ENCODE results near the gene MFAP5. TPM values are rescaled to one million over a fixed set of nuclear protein-coding genes. Genes with fewer than 3 reads are reported as not detected.

Gene MFAP5
- total and polyA plus RNA-seq, 2 of the 4 experiments (the other 2 are of a cell fraction): 0.90 to 1.9 TPM

- Histone ChIP-seq H2AK5ac (ENCODE audit: low read depth, low read length) (no peak overlapping the region), H2AFZ (replicated peaks; ENCODE audit: low read length, poor library complexity) (no peak overlapping the region), H3K9me1 (ENCODE audit: insufficient read depth, low read length) (no peaks in the 10 kb centered on the region), H2AK9ac (replicated peaks; ENCODE audit: low read depth, low read length, poor library complexity) (no peak overlapping the region), H3K4me1 (ENCODE audit: control insufficient read depth, insufficient read depth, low read length) (no peaks in the 10 kb centered on the region), H2BK120ac (ENCODE audit: low read depth, low read length) (no peak overlapping the region), H3K56ac (ENCODE audit: extremely low read depth, insufficient read depth, low read length) (no peak overlapping the region), H3K23ac (ENCODE audit: low read depth, low read length) (no peak overlapping the region), H4K91ac (ENCODE audit: insufficient read depth, low read depth, low read length) (no peak overlapping the region), H3K36me3 (ENCODE audit: control insufficient read depth, insufficient read depth, low read length) (no peaks in the 10 kb centered on the region), H4K20me1 (ENCODE audit: insufficient read depth, low read length) (no peaks in the 10 kb centered on the region), H2BK20ac (ENCODE audit: low read depth, low read length) (no peak overlapping the region), H3K27me3 (ENCODE audit: control insufficient read depth, insufficient read depth, low read length) (no peaks in the 10 kb centered on the region; the same call in 1 of the 2 replicates), H3K9me3 (ENCODE audit: control insufficient read depth, insufficient read depth, low read length) (no peaks in the 10 kb centered on the region), H2BK15ac (ENCODE audit: low read depth, low read length) (no peak overlapping the region), H2BK5ac (ENCODE audit: low read depth, low read length, poor library complexity, severe bottlenecking) (no peak overlapping the region), H4K8ac (ENCODE audit: low read depth in 2 of 2, low read length in 2 of 2) (no peak overlapping the region), H3K4me2 (ENCODE audit: low read depth, low read length) (no peak overlapping the region), H3K18ac (ENCODE audit: low read depth, low read length) (no peak overlapping the region), H3K14ac (replicated peaks; ENCODE audit: low read depth, low read length) (no peak overlapping the region), H4K5ac (ENCODE audit: low read depth, low read length) (no peak overlapping the region), H3K4ac (ENCODE audit: low read depth, low read length) (no peak overlapping the region), H3K79me1 (ENCODE audit: low read depth in 1 of 2, low read length in 2 of 2) (no peaks in the 10 kb centered on the region), H3K4me3 (ENCODE audit: insufficient read depth, low read depth, low read length) (no peak overlapping the region), H3K9ac (ENCODE audit: low read depth, low read length) (no peak overlapping the region), H3K27ac (ENCODE audit: insufficient read depth, low read length) (no peak overlapping the region)
- dilution Hi-C loops (cut with HindIII; ENCODE audit: low sequenced_read_pairs, unreplicated experiment): no loop called here
- ChIA-PET POLR2A (ENCODE audit: unreplicated experiment) (no interaction called here), CTCF (interaction anchor here (1.0 kb wide), 1 partner anchor 212 kb away, joined by 6 read pairs; no protein-coding TSS in a partner anchor)
- DNase-seq: no peak
- ATAC-seq (ENCODE audit: low read depth): no peak
- in situ Hi-C loops (cut with MboI; ENCODE audit: low sequenced_read_pairs): no loop called here
- no TSS peak for BruUV-seq (replicated peaks)
- WGBS, 2 experiments (ENCODE audit: extremely low coverage in 2 of 2, insufficient read length in 1 of 2): no CpG with 5 or more reads among the region's 3 CpGs
- TF ChIP-seq, protein P1, sequence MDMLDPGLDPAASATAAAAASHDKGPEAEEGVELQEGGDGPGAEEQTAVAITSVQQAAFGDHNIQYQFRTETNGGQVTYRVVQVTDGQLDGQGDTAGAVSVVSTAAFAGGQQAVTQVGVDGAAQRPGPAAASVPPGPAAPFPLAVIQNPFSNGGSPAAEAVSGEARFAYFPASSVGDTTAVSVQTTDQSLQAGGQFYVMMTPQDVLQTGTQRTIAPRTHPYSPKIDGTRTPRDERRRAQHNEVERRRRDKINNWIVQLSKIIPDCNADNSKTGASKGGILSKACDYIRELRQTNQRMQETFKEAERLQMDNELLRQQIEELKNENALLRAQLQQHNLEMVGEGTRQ (IDR thresholded peaks at IDR 0.05; ENCODE audit: low read depth, low read length): no peak
- TF ChIP-seq MAFK (IDR thresholded peaks at IDR 0.05; ENCODE audit: low read depth, low read length) (no peak), CEBPB (IDR thresholded peaks at IDR 0.05; ENCODE audit: low read depth, low read length) (no peak), RCOR1 (IDR thresholded peaks at IDR 0.05; ENCODE audit: insufficient replicate concordance, low read length) (no peak), POLR2A (IDR thresholded peaks at IDR 0.05; ENCODE audit: low read depth, low read length) (no peak), MXI1 (IDR thresholded peaks at IDR 0.05; ENCODE audit: borderline replicate concordance, low read depth, low read length) (no peak), FOS (IDR thresholded peaks at IDR 0.05; ENCODE audit: low read depth, low read length) (no peak), CHD1 (IDR thresholded peaks at IDR 0.05; ENCODE audit: low read depth, low read length) (no peak), RFX5 (IDR thresholded peaks at IDR 0.05; ENCODE audit: low read depth, low read length) (no peak), NFE2L2 (IDR thresholded peaks at IDR 0.05; ENCODE audit: low read depth, low read length) (no peak), BHLHE40 (IDR thresholded peaks at IDR 0.05; ENCODE audit: low read depth, low read length) (no peak)
- TF ChIP-seq, protein P2, sequence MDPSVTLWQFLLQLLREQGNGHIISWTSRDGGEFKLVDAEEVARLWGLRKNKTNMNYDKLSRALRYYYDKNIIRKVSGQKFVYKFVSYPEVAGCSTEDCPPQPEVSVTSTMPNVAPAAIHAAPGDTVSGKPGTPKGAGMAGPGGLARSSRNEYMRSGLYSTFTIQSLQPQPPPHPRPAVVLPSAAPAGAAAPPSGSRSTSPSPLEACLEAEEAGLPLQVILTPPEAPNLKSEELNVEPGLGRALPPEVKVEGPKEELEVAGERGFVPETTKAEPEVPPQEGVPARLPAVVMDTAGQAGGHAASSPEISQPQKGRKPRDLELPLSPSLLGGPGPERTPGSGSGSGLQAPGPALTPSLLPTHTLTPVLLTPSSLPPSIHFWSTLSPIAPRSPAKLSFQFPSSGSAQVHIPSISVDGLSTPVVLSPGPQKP (IDR thresholded peaks at IDR 0.05; ENCODE audit: borderline replicate concordance, low read depth, low read length): no peak
- TF ChIP-seq, protein P3, sequence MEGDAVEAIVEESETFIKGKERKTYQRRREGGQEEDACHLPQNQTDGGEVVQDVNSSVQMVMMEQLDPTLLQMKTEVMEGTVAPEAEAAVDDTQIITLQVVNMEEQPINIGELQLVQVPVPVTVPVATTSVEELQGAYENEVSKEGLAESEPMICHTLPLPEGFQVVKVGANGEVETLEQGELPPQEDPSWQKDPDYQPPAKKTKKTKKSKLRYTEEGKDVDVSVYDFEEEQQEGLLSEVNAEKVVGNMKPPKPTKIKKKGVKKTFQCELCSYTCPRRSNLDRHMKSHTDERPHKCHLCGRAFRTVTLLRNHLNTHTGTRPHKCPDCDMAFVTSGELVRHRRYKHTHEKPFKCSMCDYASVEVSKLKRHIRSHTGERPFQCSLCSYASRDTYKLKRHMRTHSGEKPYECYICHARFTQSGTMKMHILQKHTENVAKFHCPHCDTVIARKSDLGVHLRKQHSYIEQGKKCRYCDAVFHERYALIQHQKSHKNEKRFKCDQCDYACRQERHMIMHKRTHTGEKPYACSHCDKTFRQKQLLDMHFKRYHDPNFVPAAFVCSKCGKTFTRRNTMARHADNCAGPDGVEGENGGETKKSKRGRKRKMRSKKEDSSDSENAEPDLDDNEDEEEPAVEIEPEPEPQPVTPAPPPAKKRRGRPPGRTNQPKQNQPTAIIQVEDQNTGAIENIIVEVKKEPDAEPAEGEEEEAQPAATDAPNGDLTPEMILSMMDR (conservative IDR thresholded peaks at IDR 0.05; ENCODE audit: low read depth, low read length): no peak
- intact Hi-C loops (cut with micrococcal nuclease): no loop called here
Measured at GRCh38 chr12:8678661-8679111, 16.1 kb upstream of the MFAP5 start.
